ENCODE data around the gene TMEM223.
"Not testable (repeated sequence)": the region's sequence is repeated elsewhere in the genome, so short reads cannot be mapped to it uniquely, and the experiment has no call there.

The TMEM223 gene

DNA sequence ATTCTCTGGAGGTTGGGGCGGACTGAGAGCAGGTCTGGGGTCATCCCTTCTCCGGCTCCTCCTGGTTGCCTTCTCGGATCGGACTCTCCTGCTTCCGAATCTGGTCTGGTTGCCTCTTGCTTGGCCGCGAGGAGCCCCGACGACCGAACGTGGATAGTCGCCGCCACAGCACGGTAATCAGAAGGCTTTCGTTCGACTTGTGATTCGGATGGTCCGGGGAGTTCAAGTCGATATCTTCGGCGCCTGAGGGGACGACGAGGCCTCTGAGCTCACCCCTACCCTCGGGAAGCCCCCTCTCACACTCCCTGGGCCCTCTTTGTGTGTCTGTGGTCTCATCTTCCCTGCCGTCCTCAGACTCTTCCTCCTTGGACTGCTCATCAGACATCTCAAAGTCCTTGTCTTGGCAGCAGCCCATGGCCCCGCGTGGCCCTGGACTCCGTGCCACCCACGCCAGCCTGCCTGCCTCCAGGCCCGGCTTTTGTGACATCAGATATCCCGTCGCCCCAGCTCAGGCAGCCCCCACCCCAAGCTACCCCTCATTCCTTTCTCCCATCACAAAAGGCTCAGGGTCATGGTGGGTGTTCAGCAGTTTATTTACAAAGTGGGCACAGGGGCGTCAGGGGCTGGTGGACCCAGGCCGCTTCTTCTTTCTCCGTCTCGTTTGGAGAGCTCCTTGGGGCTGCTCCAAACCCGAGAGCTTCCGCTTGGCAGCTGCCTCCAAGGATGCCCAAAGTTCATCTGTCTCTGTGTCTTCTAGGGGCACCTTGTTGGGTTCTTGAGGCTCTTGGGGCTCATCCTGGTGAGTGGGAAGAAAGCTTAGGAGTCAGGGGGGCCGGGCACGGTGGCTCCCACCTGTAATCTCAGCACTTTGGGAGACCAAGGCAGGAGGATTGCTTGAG lies 40.8 kb upstream of the TMEM223 start, which contains the start of gene TEX54:
Gene TEX54 (minus strand): TSS at position 506 of the 899 bp plus-strand sequence.
- H3K4me1 ChIP-seq (ENCODE audit: insufficient read depth, poor library complexity, severe bottlenecking), result peaks cover 4% of the 10 kb centered on the region

GRCh38 chr11:62831520-62832335 lies 39.9 kb upstream of the TMEM223 start, which contains the start of gene STX5:
STX5 (minus strand) TSS chr11:62832051; CDS start chr11:62831243, 808 bp downstream.
- TF ChIP-seq, protein P1, sequence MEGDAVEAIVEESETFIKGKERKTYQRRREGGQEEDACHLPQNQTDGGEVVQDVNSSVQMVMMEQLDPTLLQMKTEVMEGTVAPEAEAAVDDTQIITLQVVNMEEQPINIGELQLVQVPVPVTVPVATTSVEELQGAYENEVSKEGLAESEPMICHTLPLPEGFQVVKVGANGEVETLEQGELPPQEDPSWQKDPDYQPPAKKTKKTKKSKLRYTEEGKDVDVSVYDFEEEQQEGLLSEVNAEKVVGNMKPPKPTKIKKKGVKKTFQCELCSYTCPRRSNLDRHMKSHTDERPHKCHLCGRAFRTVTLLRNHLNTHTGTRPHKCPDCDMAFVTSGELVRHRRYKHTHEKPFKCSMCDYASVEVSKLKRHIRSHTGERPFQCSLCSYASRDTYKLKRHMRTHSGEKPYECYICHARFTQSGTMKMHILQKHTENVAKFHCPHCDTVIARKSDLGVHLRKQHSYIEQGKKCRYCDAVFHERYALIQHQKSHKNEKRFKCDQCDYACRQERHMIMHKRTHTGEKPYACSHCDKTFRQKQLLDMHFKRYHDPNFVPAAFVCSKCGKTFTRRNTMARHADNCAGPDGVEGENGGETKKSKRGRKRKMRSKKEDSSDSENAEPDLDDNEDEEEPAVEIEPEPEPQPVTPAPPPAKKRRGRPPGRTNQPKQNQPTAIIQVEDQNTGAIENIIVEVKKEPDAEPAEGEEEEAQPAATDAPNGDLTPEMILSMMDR (IDR thresholded peaks at IDR 0.05; ENCODE audit: poor library complexity, severe bottlenecking), result no peak
- ATAC-seq (ENCODE audit: low read depth) (peak; percentile 89), DNase-seq (ENCODE audit: low spot score) (peak; percentile 98)
- Histone ChIP-seq H3K9me3 (ENCODE audit: severe bottlenecking) (no peaks in the 10 kb centered on the region), H3K4me3 (ENCODE audit: severe bottlenecking) (peak within 1 kb of the TSS; percentile 84), H3K27me3 (ENCODE audit: insufficient read depth, poor library complexity, severe bottlenecking) (no peaks in the 10 kb centered on the region), H3K4me1 (ENCODE audit: insufficient read depth, poor library complexity, severe bottlenecking) (peaks cover 4% of the 10 kb centered on the region), H3K36me3 (ENCODE audit: low read depth) (peaks cover 57% of the 10 kb centered on the region), H3K27ac (ENCODE audit: poor library complexity, severe bottlenecking) (peak within 1 kb of the TSS; percentile 50)

More for the DNA sequence above, 40.8 kb upstream of the TMEM223 start, which contains the start of gene TEX54:
- TF ChIP-seq, protein P1 (IDR thresholded peaks at IDR 0.05; ENCODE audit: poor library complexity, severe bottlenecking), result no peak
- DNase-seq (ENCODE audit: low spot score), result no peak
- Histone ChIP-seq H3K27me3 (ENCODE audit: insufficient read depth, poor library complexity, severe bottlenecking) (no peaks in the 10 kb centered on the region), H3K4me3 (ENCODE audit: severe bottlenecking) (peak within 1 kb of the TSS; percentile 84), H3K27ac (ENCODE audit: poor library complexity, severe bottlenecking) (peak within 1 kb of the TSS; percentile 50), H3K9me3 (ENCODE audit: severe bottlenecking) (no peaks in the 10 kb centered on the region), H3K36me3 (ENCODE audit: low read depth) (peaks cover 54% of the 10 kb centered on the region)
- peak; percentile 31 for ATAC-seq (ENCODE audit: low read depth)

DNA sequence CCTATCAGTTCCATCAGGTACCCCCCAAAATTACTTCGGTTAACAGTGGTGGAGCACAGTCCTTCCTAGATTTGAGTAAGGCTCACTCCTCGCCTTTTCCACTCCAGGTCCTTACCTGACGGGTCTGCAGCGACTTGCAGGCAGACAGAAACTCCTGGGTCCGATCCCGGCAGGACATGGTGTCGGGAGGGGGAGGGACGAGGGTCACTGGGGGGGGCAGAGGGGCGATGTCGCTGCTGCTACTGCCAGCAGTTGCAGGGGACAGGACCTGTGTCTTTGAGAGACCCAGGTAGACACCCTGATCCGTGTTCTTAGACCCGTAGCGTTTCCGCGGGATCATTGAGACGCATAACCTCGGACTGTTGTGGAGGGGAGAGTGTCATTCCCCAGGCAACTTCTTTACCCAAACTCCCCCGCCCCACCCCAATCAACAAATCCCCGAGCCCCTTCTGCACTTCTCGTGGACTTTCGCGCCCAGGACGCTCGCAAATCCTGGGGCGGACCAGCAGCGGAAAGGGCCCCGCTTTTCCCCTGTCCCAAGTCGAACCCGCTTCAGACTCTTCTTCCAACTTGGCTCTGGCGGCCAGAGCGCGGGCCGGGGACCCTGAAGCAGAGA lies 39.2 kb upstream of the TMEM223 start:
- H3K27me3 ChIP-seq (ENCODE audit: insufficient read depth, poor library complexity, severe bottlenecking), result no peaks in the 10 kb centered on the region
- peaks cover 57% of the 10 kb centered on the region for H3K36me3 ChIP-seq (ENCODE audit: low read depth)
- peak overlapping the region; percentile 50 for H3K27ac ChIP-seq (ENCODE audit: poor library complexity, severe bottlenecking)
- DNase-seq (ENCODE audit: low spot score), result no peak
- ATAC-seq (ENCODE audit: low read depth), result no peak
- H3K9me3 ChIP-seq (ENCODE audit: severe bottlenecking), result no peaks in the 10 kb centered on the region
- peak overlapping the region; percentile 84 for H3K4me3 ChIP-seq (ENCODE audit: severe bottlenecking)
- H3K4me1 ChIP-seq (ENCODE audit: insufficient read depth, poor library complexity, severe bottlenecking), result peaks cover 4% of the 10 kb centered on the region
- TF ChIP-seq, protein P1 (IDR thresholded peaks at IDR 0.05; ENCODE audit: poor library complexity, severe bottlenecking), result no peak

DNA sequence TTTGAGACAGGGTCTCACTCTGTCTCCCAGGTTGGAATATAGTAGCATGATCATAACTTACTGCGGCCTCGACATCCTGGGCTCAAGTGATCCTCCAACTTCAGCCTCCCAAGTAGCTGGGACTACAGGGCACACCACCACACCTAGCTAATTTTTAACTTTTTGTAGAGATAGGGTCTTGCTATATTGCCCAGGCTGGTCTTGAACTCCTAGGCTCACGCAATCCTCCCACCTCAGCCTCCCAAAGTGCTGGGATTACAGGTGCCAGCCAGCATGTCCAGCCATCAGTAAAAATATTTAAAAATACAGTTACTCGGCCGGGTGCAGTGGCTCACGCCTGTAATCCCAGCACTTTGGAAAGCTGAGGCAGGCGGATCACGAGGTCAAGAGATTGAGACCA lies 36.3 kb upstream of the TMEM223 start:
- H3K36me3 ChIP-seq (ENCODE audit: low read depth), result peaks cover 64% of the 10 kb centered on the region
- not testable (repeated sequence) for H3K27ac ChIP-seq (ENCODE audit: poor library complexity, severe bottlenecking); H3K9me3 ChIP-seq (ENCODE audit: severe bottlenecking); H3K4me3 ChIP-seq (ENCODE audit: severe bottlenecking); ATAC-seq (ENCODE audit: low read depth); DNase-seq (ENCODE audit: low spot score); H3K4me1 ChIP-seq (ENCODE audit: insufficient read depth, poor library complexity, severe bottlenecking); H3K27me3 ChIP-seq (ENCODE audit: insufficient read depth, poor library complexity, severe bottlenecking)

DNA sequence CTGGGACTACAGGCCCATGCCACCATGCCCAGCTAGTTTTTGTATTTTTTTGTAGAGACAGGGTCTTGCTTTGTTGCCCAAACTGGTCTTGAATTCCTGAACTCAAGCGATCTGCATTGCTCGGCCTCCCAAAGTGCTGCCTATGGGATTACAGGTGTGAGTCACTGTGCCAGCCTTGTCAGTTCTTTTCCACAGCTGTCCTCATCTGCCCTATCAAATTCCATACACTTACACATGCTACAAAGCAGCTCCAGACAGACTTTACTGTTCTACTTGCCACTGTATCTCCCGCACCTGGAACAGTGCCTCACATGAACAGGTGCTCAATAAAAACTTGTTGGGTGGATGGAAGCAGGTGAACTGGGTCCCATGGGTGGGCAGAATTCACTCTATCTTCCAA lies 31.9 kb upstream of the TMEM223 start:
- Histone ChIP-seq H3K9me3 (ENCODE audit: severe bottlenecking) (no peaks in the 10 kb centered on the region), H3K27ac (ENCODE audit: poor library complexity, severe bottlenecking) (no peak overlapping the region), H3K36me3 (ENCODE audit: low read depth) (peaks cover 87% of the 10 kb centered on the region), H3K4me3 (ENCODE audit: severe bottlenecking) (no peak overlapping the region), H3K4me1 (ENCODE audit: insufficient read depth, poor library complexity, severe bottlenecking) (no peaks in the 10 kb centered on the region), H3K27me3 (ENCODE audit: insufficient read depth, poor library complexity, severe bottlenecking) (no peaks in the 10 kb centered on the region)
- DNase-seq (ENCODE audit: low spot score) (no peak), ATAC-seq (ENCODE audit: low read depth) (peak; percentile 52; the same call in 2 of the 3 replicates)
- TF ChIP-seq, protein P1 (IDR thresholded peaks at IDR 0.05; ENCODE audit: poor library complexity, severe bottlenecking), result no peak
